Neutrophil (primary cell): ENCODE data around the gene GABBR2.

Experiments
- H3K27ac ChIP-seq: fragments of 200-600 bp; sonication (generic); 2 replicates; pipeline ENCODE4 v1.5.1; 2016; ENCODE audit warnings: mild to moderate bottlenecking, moderate library complexity
- H3K27me3 ChIP-seq: fragments of 200-600 bp; sonication (generic); 2 replicates; pipeline ENCODE4 v1.6.0; 2016; ENCODE audit warnings: mild to moderate bottlenecking
- H3K36me3 ChIP-seq: fragments of 200-600 bp; sonication (generic); 2 replicates; pipeline ENCODE4 v1.5.1; 2017
- H3K4me1 ChIP-seq, 2 experiments: fragments of 200-600 bp in 1 of 2; sonication (generic) in 1 of 2; 1 replicate in 1 of 2; 2 replicates in 1 of 2; pipeline versions ENCODE4 v1.5.1 to v1.6.1; 2013 to 2016; ENCODE audit warnings: low read depth in 1 of 2, low read length in 1 of 2, mild to moderate bottlenecking in 1 of 2, moderate library complexity in 1 of 2; ENCODE audit not compliant: control insufficient read depth in 1 of 2, insufficient read depth in 1 of 2
- H3K4me3 ChIP-seq, 2 experiments: fragments of 200-600 bp in 1 of 2; sonication (generic) in 1 of 2; 1 replicate in 1 of 2; 2 replicates in 1 of 2; pipeline ENCODE4 v1.5.1; 2013 to 2016; ENCODE audit warnings: low read depth in 1 of 2, low read length in 1 of 2, mild to moderate bottlenecking in 1 of 2, moderate library complexity in 1 of 2
- H3K9me3 ChIP-seq: fragments of 200-600 bp; sonication (generic); 2 replicates; pipeline ENCODE4 v1.5.1; 2016
- TF ChIP-seq, protein P1 (sequence below): fragments of 200-600 bp; sonication (generic); IDR thresholded peaks from 2 replicates; pipeline ENCODE4 v1.5.1; 2016; ENCODE audit warnings: antibody characterized with exemption

GABBR2 gene

DNA sequence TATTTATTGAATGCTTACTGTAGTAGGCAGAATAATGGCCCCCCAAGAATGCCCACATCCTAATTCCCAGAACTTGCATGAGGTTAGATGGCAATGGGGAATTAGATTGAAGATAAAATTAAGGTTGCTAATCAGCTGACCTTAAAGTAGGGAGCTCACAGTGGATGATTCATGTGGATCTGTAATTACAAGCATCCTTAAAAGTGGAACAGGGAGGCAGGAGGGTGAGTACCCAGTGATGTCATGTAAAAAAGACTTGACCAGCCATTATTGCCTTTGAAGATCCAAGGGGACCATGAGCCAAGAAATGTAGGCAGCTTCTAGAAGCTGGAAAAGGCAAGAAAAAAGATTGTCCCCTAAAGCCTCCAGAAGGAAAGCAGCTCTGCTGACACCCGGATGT, 71.4 kb downstream of the GABBR2 start:
- Histone ChIP-seq H3K27me3 (peaks cover 23% of the 10 kb centered on the region), H3K4me3 (no peak overlapping the region), H3K36me3 (no peaks in the 10 kb centered on the region), H3K4me1 (no peaks in the 10 kb centered on the region), H3K9me3 (no peaks in the 10 kb centered on the region), H3K27ac (no peak overlapping the region)
- TF ChIP-seq, protein P1, sequence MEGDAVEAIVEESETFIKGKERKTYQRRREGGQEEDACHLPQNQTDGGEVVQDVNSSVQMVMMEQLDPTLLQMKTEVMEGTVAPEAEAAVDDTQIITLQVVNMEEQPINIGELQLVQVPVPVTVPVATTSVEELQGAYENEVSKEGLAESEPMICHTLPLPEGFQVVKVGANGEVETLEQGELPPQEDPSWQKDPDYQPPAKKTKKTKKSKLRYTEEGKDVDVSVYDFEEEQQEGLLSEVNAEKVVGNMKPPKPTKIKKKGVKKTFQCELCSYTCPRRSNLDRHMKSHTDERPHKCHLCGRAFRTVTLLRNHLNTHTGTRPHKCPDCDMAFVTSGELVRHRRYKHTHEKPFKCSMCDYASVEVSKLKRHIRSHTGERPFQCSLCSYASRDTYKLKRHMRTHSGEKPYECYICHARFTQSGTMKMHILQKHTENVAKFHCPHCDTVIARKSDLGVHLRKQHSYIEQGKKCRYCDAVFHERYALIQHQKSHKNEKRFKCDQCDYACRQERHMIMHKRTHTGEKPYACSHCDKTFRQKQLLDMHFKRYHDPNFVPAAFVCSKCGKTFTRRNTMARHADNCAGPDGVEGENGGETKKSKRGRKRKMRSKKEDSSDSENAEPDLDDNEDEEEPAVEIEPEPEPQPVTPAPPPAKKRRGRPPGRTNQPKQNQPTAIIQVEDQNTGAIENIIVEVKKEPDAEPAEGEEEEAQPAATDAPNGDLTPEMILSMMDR, result no peak

DNA sequence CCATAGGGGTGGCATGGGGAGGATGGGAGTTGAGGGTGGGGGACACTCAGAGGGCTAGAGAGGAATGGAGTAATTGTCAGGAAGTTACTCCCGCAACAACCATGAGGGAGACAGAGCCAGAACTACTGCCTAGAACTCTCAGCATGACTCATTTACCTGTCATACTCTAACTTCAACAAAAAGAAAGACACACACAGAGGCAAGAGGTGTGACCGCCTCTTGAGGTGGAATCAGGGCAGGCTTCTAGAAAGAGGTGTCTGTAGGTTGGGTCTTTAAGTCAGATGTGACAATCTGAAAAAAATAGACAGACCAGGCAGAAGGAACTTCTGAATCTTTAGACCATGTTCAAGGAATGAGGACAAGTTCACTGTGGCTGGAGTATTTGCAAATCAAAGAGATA, 73.4 kb downstream of the GABBR2 start:
- Histone ChIP-seq H3K27ac (no peak overlapping the region), H3K36me3 (no peaks in the 10 kb centered on the region), H3K4me3 (no peak overlapping the region), H3K9me3 (no peaks in the 10 kb centered on the region), H3K4me1 (no peaks in the 10 kb centered on the region), H3K27me3 (peaks cover 32% of the 10 kb centered on the region)
- TF ChIP-seq, protein P1, result no peak

DNA sequence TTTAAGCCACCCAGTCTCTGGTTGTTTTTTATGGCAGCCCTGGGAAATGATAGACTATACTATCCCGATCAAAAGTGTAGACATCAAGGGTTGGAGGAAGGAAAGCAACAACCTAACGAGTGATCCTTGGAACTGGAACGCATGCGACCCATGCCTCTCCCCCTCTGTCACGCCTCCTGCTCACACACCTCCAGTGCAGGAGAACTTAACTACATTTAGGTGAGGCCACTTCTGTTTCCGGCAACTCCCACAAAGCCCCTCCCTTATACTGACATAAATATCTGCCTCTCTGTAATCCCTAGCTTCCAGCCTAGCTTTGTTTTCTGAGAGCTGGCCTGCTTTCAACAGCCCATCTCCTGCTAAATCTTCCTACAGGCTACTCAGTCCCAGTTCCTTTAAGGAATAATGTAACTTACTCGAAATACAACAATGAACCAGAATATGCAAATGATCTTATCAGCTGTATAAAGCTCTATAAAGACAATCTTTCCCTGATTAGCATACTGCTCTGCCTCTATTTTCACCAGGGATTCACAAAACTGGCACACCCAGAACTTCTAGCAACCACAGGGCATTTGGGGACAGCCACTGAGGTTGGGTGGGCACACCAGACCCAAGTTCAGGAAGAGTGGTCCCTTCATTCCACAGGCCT, 73.9 kb downstream of the GABBR2 start:
- no peak overlapping the region for H3K27ac ChIP-seq
- no peaks in the 10 kb centered on the region for H3K9me3 ChIP-seq
- TF ChIP-seq, protein P1, result no peak
- no peaks in the 10 kb centered on the region for H3K36me3 ChIP-seq
- no peak overlapping the region for H3K4me3 ChIP-seq
- peaks cover 36% of the 10 kb centered on the region for H3K27me3 ChIP-seq
- no peaks in the 10 kb centered on the region for H3K4me1 ChIP-seq

DNA sequence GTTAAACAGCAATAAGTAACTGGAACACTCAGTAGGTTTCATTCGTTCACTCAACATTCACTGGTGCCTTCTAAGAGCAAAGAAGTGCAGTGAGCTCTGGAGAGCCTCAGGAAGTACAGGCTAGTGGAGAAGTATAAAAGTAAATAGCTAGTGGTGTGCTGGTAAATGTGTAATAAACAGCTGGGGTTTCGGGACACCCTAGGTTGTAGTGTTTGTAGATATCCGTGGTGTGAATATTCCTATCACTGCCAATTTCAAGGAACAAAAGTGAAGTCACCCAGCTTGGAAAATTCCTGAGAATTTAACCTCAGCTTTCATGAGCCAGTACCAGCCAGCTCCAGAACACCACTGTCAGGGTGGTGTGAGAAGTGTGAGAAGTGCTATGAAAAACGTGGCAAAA, 75.9 kb downstream of the GABBR2 start:
- no peak overlapping the region for H3K4me3 ChIP-seq
- H3K27ac ChIP-seq, result no peak overlapping the region
- TF ChIP-seq, protein P1, result no peak
- no peaks in the 10 kb centered on the region for H3K36me3 ChIP-seq
- no peaks in the 10 kb centered on the region for H3K9me3 ChIP-seq
- H3K27me3 ChIP-seq, result peaks cover 52% of the 10 kb centered on the region
- no peaks in the 10 kb centered on the region for H3K4me1 ChIP-seq

DNA sequence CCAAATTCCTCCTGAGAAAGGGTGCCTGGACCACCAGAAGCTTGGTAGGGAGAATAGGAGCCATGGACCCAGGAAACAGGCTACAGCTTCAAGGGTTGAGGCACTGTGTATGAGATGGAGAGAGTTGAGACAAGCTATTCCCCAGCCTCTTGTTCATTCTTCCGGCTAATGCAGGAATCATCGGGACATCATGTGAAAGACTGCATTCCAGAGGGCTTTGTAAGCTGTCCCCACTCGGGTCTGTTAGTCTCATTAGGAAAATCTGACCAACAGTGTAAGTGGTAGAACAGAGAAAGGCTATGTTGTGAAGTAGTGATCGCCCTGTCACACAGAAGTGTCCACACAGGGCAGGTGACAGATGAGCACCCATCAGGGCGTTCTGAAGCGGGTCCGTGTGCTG, 81.4 kb downstream of the GABBR2 start:
- TF ChIP-seq, protein P1, result no peak
- Histone ChIP-seq H3K36me3 (no peaks in the 10 kb centered on the region), H3K27ac (no peak overlapping the region), H3K9me3 (no peaks in the 10 kb centered on the region), H3K4me3 (no peak overlapping the region), H3K4me1 (no peaks in the 10 kb centered on the region), H3K27me3 (peaks cover 61% of the 10 kb centered on the region)

DNA sequence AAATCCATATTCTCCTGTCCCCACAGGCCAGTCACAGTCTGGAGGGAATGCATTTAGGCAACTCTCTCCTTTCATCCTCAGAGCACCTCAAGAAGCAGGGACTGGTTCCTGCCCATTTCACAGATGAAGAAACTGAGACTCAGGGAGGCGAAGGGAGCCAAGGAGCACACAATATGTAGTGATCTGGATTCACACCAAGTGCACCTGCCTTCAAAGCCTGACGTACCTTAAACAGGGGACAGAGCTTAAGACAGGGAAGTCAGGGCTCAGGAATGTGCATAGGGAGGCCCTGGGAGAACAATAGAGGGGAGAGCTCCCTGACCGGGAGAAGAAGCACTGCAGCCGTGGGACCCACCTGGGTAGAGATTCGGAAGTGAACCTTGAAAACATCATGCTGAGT, 83.0 kb downstream of the GABBR2 start:
- H3K27me3 ChIP-seq, result peaks cover 55% of the 10 kb centered on the region
- no peak overlapping the region for H3K27ac ChIP-seq
- H3K4me3 ChIP-seq, result no peak overlapping the region
- H3K4me1 ChIP-seq, result no peaks in the 10 kb centered on the region
- H3K9me3 ChIP-seq, result no peaks in the 10 kb centered on the region
- H3K36me3 ChIP-seq, result no peaks in the 10 kb centered on the region
- TF ChIP-seq, protein P1, result no peak
